Measurements from ENCODE around the gene PTPDC1. TPM values are rescaled to one million over a fixed set of nuclear protein-coding genes. Genes with fewer than 3 reads are reported as not detected.

PTPDC1 gene
- total and polyA plus RNA-seq, 2 of the 8 experiments (the other 6 are each of a cell fraction or from before 2014, with no cell fraction given): 4.1 to 7.3 TPM

GRCh38 chr9:94108584-94108983 is 24.3 kb downstream of the PTPDC1 start (continued):
- no peak for TF ChIP-seq BACH1 (IDR thresholded peaks at IDR 0.05; ENCODE audit: low read length)
- TF ChIP-seq JUND (IDR thresholded peaks at IDR 0.05; ENCODE audit: low read length): no peak
- TF ChIP-seq CHD1 (IDR thresholded peaks at IDR 0.05; ENCODE audit: low read depth, low read length): no peak
